Liver (tissue), 3 donors: ENCODE data around the gene MAP1S.

Source experiments
- CTCF ChIP-seq: fragments of 150-350 bp; IDR thresholded peaks from 2 replicates; pipeline ENCODE4 v1.5.1; 2017; ENCODE audit warnings: improper control_type of control experiment, low read depth, low read length; ENCODE audit not compliant: missing input control
- RXRA ChIP-seq, 2 donors: IDR thresholded peaks; 2 replicates each; pipeline ENCODE4 v1.6.1; 2017 to 2018; ENCODE audit warnings: antibody characterized with exemption in 2 of 2, mild to moderate bottlenecking in 1 of 2
- SP1 ChIP-seq: IDR thresholded peaks from 2 replicates; pipeline ENCODE4 v1.6.1; 2018; ENCODE audit warnings: antibody characterized with exemption, mild to moderate bottlenecking
- TAF1 ChIP-seq: conservative IDR thresholded peaks from 2 replicates; pipeline ENCODE4 v1.6.1; 2016; ENCODE audit warnings: antibody characterized with exemption, mild to moderate bottlenecking
- YY1 ChIP-seq: IDR thresholded peaks from 2 replicates; pipeline ENCODE4 v1.6.1; 2016; ENCODE audit warnings: antibody characterized with exemption, mild to moderate bottlenecking
- donor health status: healthy.
- donor health status: healthy.

- TF ChIP-seq CTCF: no peak
- TF ChIP-seq YY1: no peak
- no peak for TF ChIP-seq TAF1
- no peak for TF ChIP-seq RXRA (IDR thresholded peaks at IDR 0.05)
- TF ChIP-seq SP1: no peak
Measured at GRCh38 chr19:17706750-17707181, 12.5 kb upstream of the MAP1S start.
